Measurements from ENCODE around the gene CHD2. TPM values are rescaled to one million over a fixed set of nuclear protein-coding genes. Genes with fewer than 3 reads are reported as not detected.

Gene CHD2
- total RNA-seq, 2 donors from 2014 or later = 208 to 246 TPM

GRCh38 chr15:92932946-92933649, 33.0 kb downstream of the CHD2 start:
- H3K27ac Mint-ChIP-seq = no peak overlapping the region
- H3K4me3 Mint-ChIP-seq = no peak overlapping the region
- H3K4me1 Mint-ChIP-seq (ENCODE audit: low read depth) = peaks cover 40% of the 10 kb centered on the region
- no peaks in the 10 kb centered on the region for H3K27me3 Mint-ChIP-seq (ENCODE audit: low read depth)
- no peak for ATAC-seq (replicated peaks in 1 of 2)
- peaks cover 21 to 57% of the 10 kb centered on the region in 2 donors for H3K36me3 Mint-ChIP-seq (ENCODE audit: insufficient read depth in 2 of 2)
- H3K9me3 Mint-ChIP-seq = no peaks in the 10 kb centered on the region
- no peak for DNase-seq

- Mint-ChIP-seq H3K36me3 (ENCODE audit: insufficient read depth in 2 of 2) (peaks cover 20 to 53% of the 10 kb centered on the region in 2 donors), H3K27me3 (ENCODE audit: low read depth) (no peaks in the 10 kb centered on the region), H3K4me1 (ENCODE audit: low read depth) (peaks cover 32% of the 10 kb centered on the region), H3K4me3 (no peak overlapping the region), H3K27ac (peak overlapping the region; percentile 69), H3K9me3 (no peaks in the 10 kb centered on the region)
- DNase-seq = no peak
- no peak for ATAC-seq (replicated peaks in 1 of 2)
Observed at GRCh38 chr15:92933831-92934230, 33.7 kb downstream of the CHD2 start.

GRCh38 chr15:92934716-92935115, 34.6 kb downstream of the CHD2 start:
- Mint-ChIP-seq H3K4me1 (ENCODE audit: low read depth) (peaks cover 38% of the 10 kb centered on the region), H3K9me3 (no peaks in the 10 kb centered on the region), H3K27ac (peak overlapping the region; percentile 70), H3K36me3 (ENCODE audit: insufficient read depth in 2 of 2) (peaks cover 25 to 60% of the 10 kb centered on the region in 2 donors), H3K27me3 (ENCODE audit: low read depth) (no peaks in the 10 kb centered on the region), H3K4me3 (no peak overlapping the region)
- ATAC-seq (replicated peaks in 1 of 2) (no peak), DNase-seq (no peak)

GRCh38 chr15:92936138-92936537, 36.0 kb downstream of the CHD2 start:
- ATAC-seq (replicated peaks in 1 of 2) = no peak
- H3K9me3 Mint-ChIP-seq = no peaks in the 10 kb centered on the region
- H3K27me3 Mint-ChIP-seq (ENCODE audit: low read depth) = no peaks in the 10 kb centered on the region
- peak overlapping the region; percentile 70 for H3K27ac Mint-ChIP-seq
- DNase-seq = no peak
- H3K4me3 Mint-ChIP-seq = no peak overlapping the region
- H3K36me3 Mint-ChIP-seq (ENCODE audit: insufficient read depth in 2 of 2) = peaks cover 18 to 54% of the 10 kb centered on the region in 2 donors
- peaks cover 44% of the 10 kb centered on the region for H3K4me1 Mint-ChIP-seq (ENCODE audit: low read depth)

GRCh38 chr15:92936693-92937092, 36.6 kb downstream of the CHD2 start:
- no peak for DNase-seq
- H3K4me1 Mint-ChIP-seq (ENCODE audit: low read depth) = peaks cover 47% of the 10 kb centered on the region
- no peak overlapping the region for H3K4me3 Mint-ChIP-seq
- H3K27ac Mint-ChIP-seq = no peak overlapping the region
- no peaks in the 10 kb centered on the region for H3K9me3 Mint-ChIP-seq
- peak in 1 of 2 donors; percentile 11 for ATAC-seq (replicated peaks in 1 of 2)
- H3K27me3 Mint-ChIP-seq (ENCODE audit: low read depth) = no peaks in the 10 kb centered on the region
- H3K36me3 Mint-ChIP-seq (ENCODE audit: insufficient read depth in 2 of 2) = peaks cover 21 to 55% of the 10 kb centered on the region in 2 donors

- Mint-ChIP-seq H3K4me1 (ENCODE audit: low read depth) (peaks cover 50% of the 10 kb centered on the region), H3K27me3 (ENCODE audit: low read depth) (no peaks in the 10 kb centered on the region), H3K9me3 (no peaks in the 10 kb centered on the region), H3K36me3 (ENCODE audit: insufficient read depth in 2 of 2) (peaks cover 28 to 61% of the 10 kb centered on the region in 2 donors), H3K4me3 (no peak overlapping the region), H3K27ac (peak overlapping the region; percentile 80)
- DNase-seq (no peak), ATAC-seq (replicated peaks in 1 of 2) (no peak)
Observed at GRCh38 chr15:92937901-92938300, 37.8 kb downstream of the CHD2 start.

- Mint-ChIP-seq H3K27me3 (ENCODE audit: low read depth) (no peaks in the 10 kb centered on the region), H3K4me3 (no peak overlapping the region), H3K4me1 (ENCODE audit: low read depth) (peaks cover 47% of the 10 kb centered on the region), H3K9me3 (no peaks in the 10 kb centered on the region), H3K36me3 (ENCODE audit: insufficient read depth in 2 of 2) (peaks cover 26 to 64% of the 10 kb centered on the region in 2 donors), H3K27ac (no peak overlapping the region)
- no peak for DNase-seq
- no peak for ATAC-seq (replicated peaks in 1 of 2)
Observed at GRCh38 chr15:92938387-92938786, 38.3 kb downstream of the CHD2 start.

- DNase-seq (no peak), ATAC-seq (replicated peaks in 1 of 2) (peak in 1 of 2 donors; percentile 80)
- H3K4me1 Mint-ChIP-seq (ENCODE audit: low read depth) = peaks cover 25% of the 10 kb centered on the region
- no peaks in the 10 kb centered on the region for H3K27me3 Mint-ChIP-seq (ENCODE audit: low read depth)
- H3K27ac Mint-ChIP-seq = peak overlapping the region; percentile 41
- peaks cover 34 to 64% of the 10 kb centered on the region in 2 donors for H3K36me3 Mint-ChIP-seq (ENCODE audit: insufficient read depth in 2 of 2)
- H3K9me3 Mint-ChIP-seq = peaks cover 7% of the 10 kb centered on the region in 2 donors
- H3K4me3 Mint-ChIP-seq = peak overlapping the region in 1 of 2 donors; percentile 33
Observed at GRCh38 chr15:92941668-92942067, 41.5 kb downstream of the CHD2 start.

GRCh38 chr15:92942706-92943105, 42.6 kb downstream of the CHD2 start:
- peaks cover 41 to 70% of the 10 kb centered on the region in 2 donors for H3K36me3 Mint-ChIP-seq (ENCODE audit: insufficient read depth in 2 of 2)
- peaks cover 20% of the 10 kb centered on the region for H3K4me1 Mint-ChIP-seq (ENCODE audit: low read depth)
- H3K4me3 Mint-ChIP-seq = peak overlapping the region in 1 of 2 donors; percentile 28
- no peak for DNase-seq
- peak overlapping the region; percentile 64 for H3K27ac Mint-ChIP-seq
- ATAC-seq (replicated peaks in 1 of 2) = no peak
- peaks cover 14% of the 10 kb centered on the region in 2 donors for H3K9me3 Mint-ChIP-seq
- H3K27me3 Mint-ChIP-seq (ENCODE audit: low read depth) = no peaks in the 10 kb centered on the region

GRCh38 chr15:92943581-92943980, 43.5 kb downstream of the CHD2 start:
- Mint-ChIP-seq H3K4me3 (no peak overlapping the region), H3K27ac (peak overlapping the region; percentile 73), H3K27me3 (ENCODE audit: low read depth) (no peaks in the 10 kb centered on the region), H3K9me3 (peaks cover 14 to 17% of the 10 kb centered on the region in 2 donors), H3K4me1 (ENCODE audit: low read depth) (peaks cover 18% of the 10 kb centered on the region), H3K36me3 (ENCODE audit: insufficient read depth in 2 of 2) (peaks cover 46 to 77% of the 10 kb centered on the region in 2 donors)
- no peak for ATAC-seq (replicated peaks in 1 of 2)
- no peak for DNase-seq

- DNase-seq (no peak), ATAC-seq (replicated peaks in 1 of 2) (no peak)
- H3K27ac Mint-ChIP-seq = peak overlapping the region; percentile 59
- peaks cover 20 to 22% of the 10 kb centered on the region in 2 donors for H3K9me3 Mint-ChIP-seq
- H3K4me3 Mint-ChIP-seq = no peak overlapping the region
- no peaks in the 10 kb centered on the region for H3K27me3 Mint-ChIP-seq (ENCODE audit: low read depth)
- H3K4me1 Mint-ChIP-seq (ENCODE audit: low read depth) = peaks cover 8% of the 10 kb centered on the region
- H3K36me3 Mint-ChIP-seq (ENCODE audit: insufficient read depth in 2 of 2) = peaks cover 53 to 80% of the 10 kb centered on the region in 2 donors
Observed at GRCh38 chr15:92944946-92945521, 44.9 kb downstream of the CHD2 start.

- peaks cover 20 to 22% of the 10 kb centered on the region in 2 donors for H3K9me3 Mint-ChIP-seq
- peaks cover 7% of the 10 kb centered on the region for H3K4me1 Mint-ChIP-seq (ENCODE audit: low read depth)
- DNase-seq (no peak), ATAC-seq (replicated peaks in 1 of 2) (no peak)
- H3K4me3 Mint-ChIP-seq = no peak overlapping the region
- H3K36me3 Mint-ChIP-seq (ENCODE audit: insufficient read depth in 2 of 2) = peaks cover 48 to 88% of the 10 kb centered on the region in 2 donors
- no peaks in the 10 kb centered on the region for H3K27me3 Mint-ChIP-seq (ENCODE audit: low read depth)
- no peak overlapping the region for H3K27ac Mint-ChIP-seq
Observed at GRCh38 chr15:92947071-92947730, 47.1 kb downstream of the CHD2 start.

- H3K27ac Mint-ChIP-seq = peak overlapping the region; percentile 16
Observed at GRCh38 chr15:92949604-92950249, 49.6 kb downstream of the CHD2 start.

More at GRCh38 chr15:92949604-92950249, 49.6 kb downstream of the CHD2 start:
- H3K4me1 Mint-ChIP-seq (ENCODE audit: low read depth) = peaks cover 7% of the 10 kb centered on the region
- H3K4me3 Mint-ChIP-seq = no peak overlapping the region
- DNase-seq = no peak
- no peak for ATAC-seq (replicated peaks in 1 of 2)
- H3K9me3 Mint-ChIP-seq = peaks cover 18% of the 10 kb centered on the region in 2 donors
- no peaks in the 10 kb centered on the region for H3K27me3 Mint-ChIP-seq (ENCODE audit: low read depth)
- peaks cover 36 to 76% of the 10 kb centered on the region in 2 donors for H3K36me3 Mint-ChIP-seq (ENCODE audit: insufficient read depth in 2 of 2)
